Fibroblast of peridontal ligament (primary cell): ENCODE results near the gene STK17A.
A peak's percentile ranks its signal among the peaks of the same experiment; 100 is the strongest.
"Not testable (repeated sequence)": the region's sequence is repeated elsewhere in the genome, so short reads cannot be mapped to it uniquely, and the experiment has no call there.

Experiments used
- DNase-seq: peaks from one replicate; pipeline ENCODE4 v3.0.0-alpha.2; 2010; ENCODE audit errors: extremely low read depth

STK17A gene

GRCh38 chr7:43568529-43568928, 14.4 kb upstream of the STK17A start:
- no peak for DNase-seq

GRCh38 chr7:43569424-43569823, 13.5 kb upstream of the STK17A start:
- peak; percentile 61 for DNase-seq

GRCh38 chr7:43570688-43571365, 12.1 kb upstream of the STK17A start:
- DNase-seq = no peak

GRCh38 chr7:43572516-43573049, 10.3 kb upstream of the STK17A start:
- DNase-seq = peak; percentile 100

GRCh38 chr7:43573832-43574231, 9.1 kb upstream of the STK17A start:
- not testable (repeated sequence) for DNase-seq

GRCh38 chr7:43575506-43575905, 7.4 kb upstream of the STK17A start:
- no peak for DNase-seq

GRCh38 chr7:43576241-43576640, 6.7 kb upstream of the STK17A start:
- DNase-seq = no peak

- no peak for DNase-seq
Measured at GRCh38 chr7:43577485-43577951, 5.4 kb upstream of the STK17A start.

GRCh38 chr7:43583424-43584194, 701 bp downstream of the STK17A start:
- peak; percentile 52 for DNase-seq

GRCh38 chr7:43584195-43584586, 1.3 kb downstream of the STK17A start:
- peak; percentile 84 for DNase-seq

GRCh38 chr7:43584733-43585132, 1.8 kb downstream of the STK17A start:
- not testable (repeated sequence) for DNase-seq

GRCh38 chr7:43585562-43585961, 2.7 kb downstream of the STK17A start:
- DNase-seq = peak; percentile 87

- DNase-seq = peak; percentile 54
Measured at GRCh38 chr7:43586251-43586900, 3.5 kb downstream of the STK17A start.

- DNase-seq = no peak
Measured at GRCh38 chr7:43588477-43589132, 5.7 kb downstream of the STK17A start.

GRCh38 chr7:43589133-43589478, 6.2 kb downstream of the STK17A start:
- DNase-seq = no peak

- no peak for DNase-seq
Measured at GRCh38 chr7:43589728-43590127, 6.8 kb downstream of the STK17A start.

GRCh38 chr7:43590862-43591557, 8.1 kb downstream of the STK17A start:
- DNase-seq = no peak

GRCh38 chr7:43591558-43592180, 8.8 kb downstream of the STK17A start:
- DNase-seq = no peak

- no peak for DNase-seq
Measured at GRCh38 chr7:43592326-43592725, 9.4 kb downstream of the STK17A start.

- no peak for DNase-seq
Measured at GRCh38 chr7:43593010-43593409, 10.1 kb downstream of the STK17A start.

- no peak for DNase-seq
Measured at GRCh38 chr7:43594020-43594419, 11.1 kb downstream of the STK17A start.
